ENCODE results near the gene ADNP. TPM values are rescaled to one million over a fixed set of nuclear protein-coding genes. Genes with fewer than 3 reads are reported as not detected.

The ADNP gene
- total RNA-seq, 2 experiments from 2014 or later, result 51.5 to 94.9 TPM

DNA sequence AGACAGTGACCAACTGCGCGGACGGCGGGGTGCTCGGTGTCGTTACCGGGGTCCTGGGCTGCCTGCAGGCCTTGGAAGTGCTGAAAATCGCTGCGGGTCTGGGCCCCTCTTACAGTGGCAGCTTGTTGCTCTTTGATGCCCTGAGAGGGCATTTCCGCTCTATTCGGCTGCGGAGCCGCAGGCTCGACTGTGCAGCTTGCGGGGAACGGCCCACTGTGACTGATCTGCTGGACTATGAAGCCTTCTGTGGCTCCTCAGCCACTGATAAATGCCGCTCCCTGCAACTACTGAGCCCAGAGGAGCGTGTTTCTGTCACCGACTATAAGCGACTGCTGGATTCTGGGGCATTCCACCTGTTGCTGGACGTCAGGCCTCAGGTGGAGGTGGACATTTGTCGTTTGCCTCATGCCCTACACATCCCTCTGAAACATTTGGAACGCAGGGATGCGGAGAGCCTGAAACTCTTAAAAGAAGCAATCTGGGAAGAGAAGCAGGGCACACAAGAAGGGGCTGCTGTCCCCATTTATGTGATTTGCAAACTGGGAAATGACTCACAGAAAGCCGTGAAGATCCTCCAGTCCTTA lies 28.4 kb upstream of the ADNP start:
- Histone ChIP-seq H3K9me2 (ENCODE audit: insufficient read depth, low read length) (no peaks in the 10 kb centered on the region), H3K79me2 (ENCODE audit: insufficient read depth, low read depth, low read length) (peaks cover 61% of the 10 kb centered on the region), H3K36me3 (ENCODE audit: insufficient read depth, low read length) (peaks cover 41% of the 10 kb centered on the region), H3K4me2 (ENCODE audit: low read length) (peak overlapping the region; percentile 99), H3K27ac (ENCODE audit: low read depth, low read length, poor library complexity, severe bottlenecking) (no peak overlapping the region), H2AFZ (ENCODE audit: low read length) (no peak overlapping the region), H3K9me3 (ENCODE audit: low read length) (no peaks in the 10 kb centered on the region), H3K4me1 (ENCODE audit: insufficient read depth, low read length, poor library complexity, severe bottlenecking) (peaks cover 44% of the 10 kb centered on the region), H4K20me1 (ENCODE audit: insufficient read depth, low read length) (peaks cover 36% of the 10 kb centered on the region), H3K4me3 (ENCODE audit: low read depth, low read length, poor library complexity, severe bottlenecking) (peak overlapping the region; percentile 100)
- intact Hi-C loops (cut with micrococcal nuclease; ENCODE audit: unreplicated experiment), result loop anchor here (2.0 kb wide), 1 partner anchor 29 kb away; the partner anchor contains the start of gene ADNP
- no peak for DNase-seq (ENCODE audit: low spot score)
- ChIA-PET CTCF (ENCODE audit: unreplicated experiment) (no interaction called here), POLR2A (interaction anchor here (0.6 kb wide), 1 partner anchor 29 kb away, joined by 3 read pairs; no protein-coding TSS in a partner anchor)
- no peak for TF ChIP-seq EZH2phosphoT487 (IDR thresholded peaks at IDR 0.05; ENCODE audit: borderline replicate concordance, low read depth, low read length)
- TF ChIP-seq, protein P1, sequence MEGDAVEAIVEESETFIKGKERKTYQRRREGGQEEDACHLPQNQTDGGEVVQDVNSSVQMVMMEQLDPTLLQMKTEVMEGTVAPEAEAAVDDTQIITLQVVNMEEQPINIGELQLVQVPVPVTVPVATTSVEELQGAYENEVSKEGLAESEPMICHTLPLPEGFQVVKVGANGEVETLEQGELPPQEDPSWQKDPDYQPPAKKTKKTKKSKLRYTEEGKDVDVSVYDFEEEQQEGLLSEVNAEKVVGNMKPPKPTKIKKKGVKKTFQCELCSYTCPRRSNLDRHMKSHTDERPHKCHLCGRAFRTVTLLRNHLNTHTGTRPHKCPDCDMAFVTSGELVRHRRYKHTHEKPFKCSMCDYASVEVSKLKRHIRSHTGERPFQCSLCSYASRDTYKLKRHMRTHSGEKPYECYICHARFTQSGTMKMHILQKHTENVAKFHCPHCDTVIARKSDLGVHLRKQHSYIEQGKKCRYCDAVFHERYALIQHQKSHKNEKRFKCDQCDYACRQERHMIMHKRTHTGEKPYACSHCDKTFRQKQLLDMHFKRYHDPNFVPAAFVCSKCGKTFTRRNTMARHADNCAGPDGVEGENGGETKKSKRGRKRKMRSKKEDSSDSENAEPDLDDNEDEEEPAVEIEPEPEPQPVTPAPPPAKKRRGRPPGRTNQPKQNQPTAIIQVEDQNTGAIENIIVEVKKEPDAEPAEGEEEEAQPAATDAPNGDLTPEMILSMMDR (conservative IDR thresholded peaks at IDR 0.05; ENCODE audit: low read length), result no peak
- no TSS peak for BruUV-seq (replicated peaks)

GRCh38 chr20:50958615-50959542 lies 27.6 kb upstream of the ADNP start, which contains the start of gene MOCS3:
Gene MOCS3, plus strand, starts transcription at chr20:50958818. Its CDS starts 25 bp downstream, at chr20:50958843.
- Histone ChIP-seq H3K27ac (ENCODE audit: low read depth, low read length, poor library complexity, severe bottlenecking) (peak within 1 kb of the TSS; percentile 64), H4K20me1 (ENCODE audit: insufficient read depth, low read length) (peaks cover 39% of the 10 kb centered on the region), H3K4me1 (ENCODE audit: insufficient read depth, low read length, poor library complexity, severe bottlenecking) (peaks cover 44% of the 10 kb centered on the region), H2AFZ (ENCODE audit: low read length) (peak within 1 kb of the TSS; percentile 85), H3K9me3 (ENCODE audit: low read length) (no peaks in the 10 kb centered on the region), H3K4me3 (ENCODE audit: low read depth, low read length, poor library complexity, severe bottlenecking) (peak within 1 kb of the TSS; percentile 100), H3K79me2 (ENCODE audit: insufficient read depth, low read depth, low read length) (peaks cover 69% of the 10 kb centered on the region), H3K9me2 (ENCODE audit: insufficient read depth, low read length) (no peaks in the 10 kb centered on the region), H3K36me3 (ENCODE audit: insufficient read depth, low read length) (peaks cover 49% of the 10 kb centered on the region), H3K4me2 (ENCODE audit: low read length) (peak within 1 kb of the TSS; percentile 99)
- no peak for TF ChIP-seq EZH2phosphoT487 (IDR thresholded peaks at IDR 0.05; ENCODE audit: borderline replicate concordance, low read depth, low read length)
- TF ChIP-seq, protein P1 (conservative IDR thresholded peaks at IDR 0.05; ENCODE audit: low read length), result no peak
- peak; percentile 96 for DNase-seq (ENCODE audit: low spot score)
- ChIA-PET CTCF (ENCODE audit: unreplicated experiment) (interaction anchor here (1.7 kb wide), 1 partner anchor 30 kb away, joined by 5 read pairs; no protein-coding TSS in a partner anchor), POLR2A (interaction anchor here (0.6 to 1.3 kb wide), 6 partner anchors 9 to 421 kb away, joined by 4 to 5 read pairs (median 4); no protein-coding TSS in a partner anchor)
- BruUV-seq (replicated peaks), result TSS peak; percentile 78
- intact Hi-C loops (cut with micrococcal nuclease; ENCODE audit: unreplicated experiment), result loop anchor here (1.0 to 2.0 kb wide), 2 partner anchors 28 to 228 kb away; partner anchors contain the start of genes ADNP and PARD6B
